Left ventricle myocardium superior (tissue), 1 donor: Measurements from ENCODE around the gene PRKG1. TPM values are rescaled to one million over a fixed set of nuclear protein-coding genes. Genes with fewer than 3 reads are reported as not detected.
"Not testable (repeated sequence)": the region's sequence is repeated elsewhere in the genome, so short reads cannot be mapped to it uniquely, and the experiment has no call there.

ENCODE experiments used
- ATAC-seq: fragments of 200-7000 bp; cut with Tn5 transposase; one replicate; pipeline ENCODE4 v1.9.1; 2020; ENCODE audit warnings: mild to moderate bottlenecking, moderate library complexity
- DNase-seq: peaks from one replicate; pipeline ENCODE4 v3.0.0-alpha.2; 2020
- intact Hi-C: fragments of 100-400 bp; cut with micrococcal nuclease; formaldehyde crosslinking; loops from one replicate; pipeline ENCODE4 v1.11.0; 2022
- total RNA-seq: library from RNA; stranded (reverse); fragmentation: NEBNext Ultra II Directional; extraction: Animal tissue kit (Norgen Biotek cat#: 25700); gene quantifications from one replicate; pipeline ENCODE4 v1.2.1, GENCODE V29; 2021
- donor health status: DM: no; HTN: yes; CAD: no; lungs with severe emphysema.

PRKG1 gene
- total RNA-seq, 1 donor from 2014 or later = 24.9 TPM

- intact Hi-C loops = no loop called here
- DNase-seq (no peak), ATAC-seq (no peak)
These were observed 266.7 kb downstream of the PRKG1 start for GRCh38 chr10:51340845-51341610.

- DNase-seq, intact Hi-C loops, ATAC-seq: not testable (repeated sequence)
These were observed 267.5 kb downstream of the PRKG1 start for GRCh38 chr10:51341745-51342144.

DNA sequence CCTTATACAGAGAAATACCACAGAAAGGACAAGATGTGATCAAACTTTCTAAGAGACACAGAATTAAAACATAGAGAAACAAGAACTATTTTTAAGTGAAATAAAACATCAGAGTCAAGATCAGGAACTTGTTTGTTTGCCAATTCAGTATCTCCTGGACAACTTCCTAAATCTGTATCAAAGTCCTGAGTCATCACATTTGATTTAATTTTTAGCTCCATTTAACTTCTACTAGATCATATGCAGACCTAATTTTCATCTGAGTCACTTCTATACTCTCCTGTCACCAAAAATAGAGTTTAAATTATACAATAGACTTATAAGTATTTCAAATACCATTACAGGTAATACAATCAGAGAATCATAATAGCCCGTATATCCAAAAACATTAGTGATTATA is 268.1 kb downstream of the PRKG1 start:
- DNase-seq (no peak), ATAC-seq (no peak)
- intact Hi-C loops = no loop called here

- ATAC-seq (no peak), DNase-seq (no peak)
- intact Hi-C loops = no loop called here
These were observed 269.1 kb downstream of the PRKG1 start for GRCh38 chr10:51343391-51343790.

DNA sequence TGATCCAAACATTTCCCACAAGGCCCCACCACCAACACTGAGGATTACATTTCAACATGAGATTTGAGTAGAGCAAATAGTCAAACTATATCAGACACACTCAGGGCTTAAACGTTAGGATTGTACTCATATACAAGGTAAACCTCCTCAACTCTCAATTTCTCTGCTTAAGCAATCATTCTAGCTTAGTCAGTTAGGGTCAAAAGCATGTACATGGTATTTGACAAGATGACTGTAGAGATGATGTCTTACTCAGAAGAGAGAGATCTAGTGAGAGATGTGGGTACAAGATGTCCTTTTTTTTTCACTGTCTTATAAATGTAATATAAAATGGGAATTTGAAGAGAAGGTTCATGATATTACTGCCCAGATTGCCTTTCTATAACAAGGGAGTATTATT is 270.1 kb downstream of the PRKG1 start:
- DNase-seq (no peak), ATAC-seq (no peak)
- intact Hi-C loops = no loop called here

GRCh38 chr10:51348622-51349021 is 274.3 kb downstream of the PRKG1 start:
- ATAC-seq (no peak), DNase-seq (no peak)
- intact Hi-C loops = no loop called here

- ATAC-seq = no peak
- DNase-seq = no peak
- intact Hi-C loops = no loop called here
These were observed 282.9 kb downstream of the PRKG1 start for GRCh38 chr10:51357170-51357569.

DNA sequence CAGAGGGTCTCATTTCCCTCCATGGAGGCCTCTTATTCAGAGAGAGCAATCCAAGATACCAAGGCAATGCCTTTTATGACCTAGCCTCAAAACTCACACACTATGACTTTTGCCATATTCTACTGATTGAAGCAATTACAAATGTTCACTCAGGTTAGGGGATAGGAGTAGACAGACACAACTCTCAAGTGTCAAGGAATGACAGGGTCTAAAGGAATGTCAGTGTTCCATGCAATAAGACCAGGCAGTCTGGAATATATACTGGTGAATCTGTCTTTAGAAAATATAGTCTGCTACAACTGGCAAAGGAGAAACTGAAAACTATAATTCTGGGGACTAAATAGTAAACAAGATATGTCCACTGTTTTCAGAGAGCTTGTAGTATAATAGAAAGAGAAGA is 283.9 kb downstream of the PRKG1 start:
- intact Hi-C loops = no loop called here
- ATAC-seq = no peak
- no peak for DNase-seq

GRCh38 chr10:51363415-51363814 is 289.1 kb downstream of the PRKG1 start:
- DNase-seq = no peak
- no peak for ATAC-seq
- intact Hi-C loops = no loop called here

DNA sequence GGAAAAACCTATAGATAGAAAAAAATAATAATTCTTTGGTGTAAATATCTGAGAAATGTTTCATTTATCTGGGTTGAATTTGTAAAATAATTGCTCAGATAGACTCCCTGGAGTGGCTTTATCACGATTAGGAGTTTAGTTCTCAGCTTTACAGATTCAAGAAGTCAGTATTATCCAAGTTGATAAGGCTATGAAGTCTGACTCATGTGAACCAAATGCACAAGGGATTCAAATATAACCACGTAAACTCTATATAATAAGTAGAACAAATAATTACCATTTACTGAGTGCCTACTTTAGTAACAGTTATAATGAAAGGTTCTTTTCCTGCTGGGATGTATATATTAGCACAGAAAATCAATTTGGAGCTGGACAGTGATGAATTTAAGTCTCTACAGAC is 290.4 kb downstream of the PRKG1 start:
- no peak for DNase-seq
- no peak for ATAC-seq
- intact Hi-C loops = no loop called here

DNA sequence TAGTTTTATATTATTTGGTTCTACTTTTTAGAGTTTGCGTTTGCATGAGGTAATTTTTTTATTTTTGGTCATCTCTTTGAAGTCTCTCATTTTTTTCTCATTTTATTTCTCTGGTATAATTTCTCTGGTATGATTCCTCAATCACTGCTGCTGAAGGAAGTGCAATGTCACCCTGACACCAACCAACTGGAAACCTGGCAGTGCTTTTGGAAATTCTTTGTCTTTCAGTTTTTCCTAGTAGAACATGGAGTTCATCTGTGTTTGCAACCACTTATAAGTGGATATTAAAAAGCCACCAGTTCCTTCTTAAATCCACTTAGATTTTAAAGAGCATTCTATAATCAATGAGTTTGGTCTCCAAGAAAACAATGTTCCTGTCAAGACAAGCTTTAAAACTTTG is 291.8 kb downstream of the PRKG1 start:
- DNase-seq = no peak
- intact Hi-C loops = no loop called here
- ATAC-seq = peak; percentile 89

DNA sequence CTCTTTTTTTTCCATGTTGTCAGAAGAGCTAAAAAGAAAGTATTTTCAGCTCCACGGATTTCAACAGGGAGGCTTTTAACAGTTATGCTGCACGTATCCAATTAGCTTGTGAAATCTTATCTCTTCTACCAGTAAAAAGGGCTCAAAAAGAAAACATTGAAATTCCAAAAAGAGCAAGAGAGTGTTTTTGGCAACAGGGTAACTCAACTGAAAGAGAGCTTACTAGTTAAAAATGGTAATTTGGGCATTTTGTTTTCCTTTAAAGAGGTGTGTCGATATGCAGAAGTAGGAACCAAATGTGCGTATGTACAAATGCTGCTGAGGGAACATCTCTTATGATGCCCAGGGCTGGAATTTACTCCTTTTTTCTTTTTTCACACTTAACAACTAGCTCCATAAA is 292.8 kb downstream of the PRKG1 start:
- ATAC-seq (peak; percentile 52), DNase-seq (no peak)
- intact Hi-C loops = no loop called here

DNA sequence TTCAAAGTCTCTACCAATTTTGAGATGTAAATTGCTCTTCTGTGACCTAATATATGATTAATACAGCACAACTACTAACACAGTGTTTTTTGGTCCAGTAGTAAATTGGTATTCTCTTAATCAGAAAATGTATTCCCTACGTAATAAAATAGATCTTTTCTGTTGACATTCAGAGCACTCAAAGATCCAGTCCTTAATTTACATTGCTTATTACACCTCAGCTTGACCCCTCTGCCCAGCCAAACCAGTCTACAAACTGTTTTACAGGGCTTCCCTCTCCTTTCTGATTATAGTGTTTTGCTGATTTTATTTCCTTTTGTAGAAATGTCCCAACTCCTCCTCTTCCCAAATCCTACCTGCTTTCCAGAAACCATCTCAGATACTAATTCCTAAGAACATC is 293.4 kb downstream of the PRKG1 start:
- intact Hi-C loops = no loop called here
- ATAC-seq (no peak), DNase-seq (no peak)

- DNase-seq (no peak), ATAC-seq (no peak)
- intact Hi-C loops = no loop called here
These were observed 294.7 kb downstream of the PRKG1 start for GRCh38 chr10:51368943-51369342.

- DNase-seq = no peak
- intact Hi-C loops = no loop called here
- no peak for ATAC-seq
These were observed 295.6 kb downstream of the PRKG1 start for GRCh38 chr10:51369903-51370302.

GRCh38 chr10:51371743-51372142 is 297.5 kb downstream of the PRKG1 start:
- DNase-seq = no peak
- intact Hi-C loops = no loop called here
- peak; percentile 63 for ATAC-seq

DNA sequence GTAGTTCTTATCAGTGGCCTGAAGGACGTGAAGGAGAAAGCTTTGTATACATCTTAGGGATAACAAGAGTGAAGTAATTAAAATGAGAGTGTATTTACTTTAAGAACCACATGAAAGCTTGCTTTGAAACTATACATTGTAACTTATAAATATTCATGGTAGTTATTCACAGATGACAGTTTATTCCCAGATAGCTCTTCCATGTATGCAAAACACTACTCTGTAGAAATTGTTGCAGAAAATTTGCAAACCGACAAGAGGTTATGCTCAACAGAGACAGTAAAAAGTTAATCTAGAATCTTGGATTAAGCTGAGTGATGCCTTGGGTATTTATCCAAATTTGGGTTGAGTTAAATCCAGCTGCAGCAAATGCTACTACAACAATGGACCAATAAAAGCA is 301.5 kb downstream of the PRKG1 start:
- ATAC-seq = no peak
- DNase-seq = no peak
- intact Hi-C loops = no loop called here

- DNase-seq = no peak
- ATAC-seq = peak; percentile 83
- intact Hi-C loops = no loop called here
These were observed 303.0 kb downstream of the PRKG1 start for GRCh38 chr10:51377070-51377931.

- no peak for DNase-seq
- intact Hi-C loops = no loop called here
- no peak for ATAC-seq
These were observed 303.8 kb downstream of the PRKG1 start for GRCh38 chr10:51377932-51378599.

DNA sequence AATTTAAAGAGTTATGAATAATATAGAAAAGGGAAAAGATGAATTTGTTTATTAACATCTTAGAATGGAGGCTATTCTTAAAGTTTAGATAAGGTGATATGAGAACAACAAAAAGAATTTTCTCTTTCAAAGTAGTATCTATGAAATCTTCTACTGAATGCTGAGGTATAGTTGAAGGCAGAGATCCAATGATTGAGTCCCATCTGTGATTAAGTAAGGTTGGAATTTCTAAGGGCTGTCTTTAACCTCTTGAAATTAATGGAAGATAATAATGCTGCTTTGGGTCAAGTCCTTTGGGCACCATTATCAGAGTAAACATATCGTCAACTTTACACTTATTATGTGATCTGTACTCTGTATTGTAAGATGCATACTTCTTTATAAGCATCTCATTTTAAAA is 307.9 kb downstream of the PRKG1 start:
- no peak for ATAC-seq
- DNase-seq = no peak
- intact Hi-C loops = no loop called here
